Stimulated activated CD4-positive, alpha-beta T cell treated with anti-CD3 and anti-CD28 coated beads, Interleukin-1b, Interleukin-23, amount 100 ng/mL, for 24 hours (primary cell): ENCODE measurements around the gene TSTD2.
A peak's percentile ranks its signal among the peaks of the same experiment; 100 is the strongest.

Source experiments
- DNase-seq, 4 experiments: peaks; one replicate each; pipeline ENCODE4 v3.0.0-alpha.2; 2020; ENCODE audit warnings: low read depth in 4 of 4, low spot score in 1 of 4

Gene TSTD2

GRCh38 chr9:97632985-97633858 is at the start of gene TSTD2, which contains the start of gene NCBP1:
TSS of gene TSTD2 (minus strand) at chr9:97633368. CDS start at chr9:97627562, 5,806 bp downstream.
TSS of gene NCBP1 (plus strand) at chr9:97633821. CDS start at chr9:97633882, 61 bp downstream.
- peak; percentile 90 to 94 (median 92) for DNase-seq

GRCh38 chr9:97682242-97682641 is 49.1 kb upstream of the TSTD2 start:
- DNase-seq: no peak

- no peak for DNase-seq
These were observed 42.5 kb upstream of the TSTD2 start for GRCh38 chr9:97675655-97676054.

- no peak for DNase-seq
These were observed 40.8 kb upstream of the TSTD2 start for GRCh38 chr9:97673922-97674321.

- no peak for DNase-seq
These were observed 39.2 kb upstream of the TSTD2 start for GRCh38 chr9:97672403-97672802.

- no peak for DNase-seq
These were observed 37.4 kb upstream of the TSTD2 start for GRCh38 chr9:97670586-97670985.

GRCh38 chr9:97668485-97668884 is 35.3 kb upstream of the TSTD2 start:
- DNase-seq: peak in 1 of 4 experiments; percentile 20

- DNase-seq: no peak
These were observed 33.9 kb upstream of the TSTD2 start for GRCh38 chr9:97666907-97667686.

- DNase-seq: no peak
These were observed 32.6 kb upstream of the TSTD2 start for GRCh38 chr9:97665742-97666141.

GRCh38 chr9:97660847-97661246 is 27.7 kb upstream of the TSTD2 start:
- no peak for DNase-seq

GRCh38 chr9:97660340-97660739 is 27.2 kb upstream of the TSTD2 start:
- DNase-seq: no peak

GRCh38 chr9:97659771-97660170 is 26.6 kb upstream of the TSTD2 start:
- DNase-seq: no peak

- DNase-seq: no peak
These were observed 25.5 kb upstream of the TSTD2 start for GRCh38 chr9:97658707-97659106.

- DNase-seq: no peak
These were observed 18.5 kb upstream of the TSTD2 start for GRCh38 chr9:97651646-97652045.

GRCh38 chr9:97647996-97648395 is 14.8 kb upstream of the TSTD2 start:
- no peak for DNase-seq

GRCh38 chr9:97645720-97646119 is 12.6 kb upstream of the TSTD2 start:
- no peak for DNase-seq

GRCh38 chr9:97640325-97640724 is 7.2 kb upstream of the TSTD2 start:
- DNase-seq: no peak

GRCh38 chr9:97638666-97639065 is 5.5 kb upstream of the TSTD2 start:
- DNase-seq: no peak

GRCh38 chr9:97636903-97637302 is 3.7 kb upstream of the TSTD2 start:
- DNase-seq: no peak

- DNase-seq: no peak
These were observed 1.9 kb upstream of the TSTD2 start for GRCh38 chr9:97635026-97635425.

GRCh38 chr9:97633859-97634490 is 807 bp upstream of the TSTD2 start:
- peak in 1 of 4 experiments; percentile 5 for DNase-seq
